NCI-H187 treated with DMSO at 0.1 percent for 48 hours (cell line): ENCODE measurements around the gene MOGAT1.
"Not testable (repeated sequence)": the region's sequence is repeated elsewhere in the genome, so short reads cannot be mapped to it uniquely, and the experiment has no call there.

Source experiments
- DNase-seq: peaks from one replicate; lab custom pipeline; 2025; lab: John Stamatoyannopoulos, UW

The MOGAT1 gene

DNA sequence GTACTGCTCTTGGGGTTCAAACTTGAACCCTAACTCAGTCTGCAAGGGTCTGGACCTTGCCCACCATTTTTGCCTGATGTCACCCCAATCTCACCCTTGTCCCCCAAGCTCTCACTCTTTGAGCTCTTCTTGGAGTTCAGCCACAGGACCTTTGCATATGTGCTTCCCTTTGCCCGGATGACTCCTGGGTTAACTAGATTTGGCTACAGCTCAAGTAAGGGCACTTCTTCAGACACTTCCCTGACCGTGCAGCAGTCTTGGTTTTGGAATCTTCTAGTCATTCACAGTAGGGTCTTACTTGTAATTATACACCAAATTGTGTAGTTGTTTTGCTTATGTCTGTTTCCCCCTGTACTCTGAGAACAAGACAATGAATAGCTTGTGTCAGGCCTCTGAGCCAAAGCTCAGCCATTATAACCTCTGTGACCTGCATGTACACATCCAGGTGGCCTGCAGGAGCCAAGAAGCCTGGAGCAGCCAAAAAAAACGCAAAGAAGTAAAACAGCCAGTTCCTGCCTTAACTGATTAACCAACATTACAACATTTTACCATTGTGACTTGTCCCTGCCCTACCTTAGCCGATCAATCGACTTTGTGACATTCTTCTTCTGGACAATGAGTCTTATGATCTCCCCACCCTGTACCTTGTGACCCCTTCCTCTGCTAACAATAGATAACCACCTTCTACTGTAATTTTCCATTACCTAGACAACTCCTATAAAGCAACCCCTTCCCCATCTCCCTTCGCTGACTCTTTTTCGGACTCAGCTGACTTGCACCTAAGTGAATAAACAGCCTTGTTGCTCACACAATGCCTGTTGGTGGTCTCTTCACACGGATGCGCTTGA lies 1.0 kb upstream of the MOGAT1 start:
- no peak for DNase-seq

DNA sequence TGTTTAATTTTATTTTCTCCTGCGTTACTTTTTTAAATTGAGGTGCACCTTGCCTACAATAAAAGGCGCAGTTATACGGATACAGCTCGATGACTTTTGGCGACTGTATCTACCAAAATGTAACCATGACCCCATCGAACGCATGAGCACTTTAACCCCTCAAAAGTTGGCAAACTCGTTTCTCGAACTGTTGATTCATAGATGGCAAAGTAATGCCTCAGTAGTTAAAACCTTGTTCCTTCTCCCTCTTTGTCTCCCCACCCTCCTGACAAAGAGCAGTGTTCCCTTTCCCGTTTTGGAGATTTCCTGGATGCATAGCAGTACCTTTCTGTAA lies 577 bp downstream of the MOGAT1 start:
- no peak for DNase-seq

DNA sequence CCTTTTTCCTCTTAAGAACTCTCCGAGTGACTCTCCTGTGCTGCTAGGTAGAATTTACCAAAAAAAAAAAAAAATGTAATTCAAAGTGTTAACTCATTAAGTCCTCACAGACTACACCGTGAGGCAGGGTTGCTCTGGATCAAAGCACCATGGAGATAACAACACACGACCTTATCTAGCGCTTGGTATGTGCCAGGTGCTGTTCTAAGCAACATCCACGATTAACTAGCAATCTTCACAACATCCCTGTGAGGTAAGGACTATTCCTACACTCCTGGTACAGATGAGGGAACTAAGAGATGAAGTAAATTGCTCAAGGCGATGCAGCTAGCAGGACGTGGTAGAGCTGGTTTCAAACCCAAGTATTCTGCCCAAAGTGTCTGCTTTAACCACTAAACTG lies 1.8 kb downstream of the MOGAT1 start:
- DNase-seq = no peak

DNA sequence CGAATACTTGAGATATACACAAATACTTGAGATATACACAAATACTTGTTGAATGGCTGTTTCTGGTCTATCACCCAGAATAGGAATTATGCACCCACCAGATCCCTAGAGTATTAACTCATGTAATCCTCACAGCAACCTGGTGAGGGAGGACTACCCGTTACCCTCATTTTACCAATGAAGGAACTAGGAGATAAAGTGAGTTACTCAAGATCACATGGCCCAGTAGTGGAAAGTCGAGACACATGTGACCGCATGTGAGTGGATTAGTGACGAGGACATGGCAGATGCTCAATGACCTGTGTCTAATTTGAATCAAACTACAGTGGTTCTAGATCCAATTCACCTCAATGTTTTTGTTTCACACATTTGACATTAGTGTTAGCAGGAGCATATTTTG lies 2.4 kb downstream of the MOGAT1 start:
- DNase-seq = no peak

DNA sequence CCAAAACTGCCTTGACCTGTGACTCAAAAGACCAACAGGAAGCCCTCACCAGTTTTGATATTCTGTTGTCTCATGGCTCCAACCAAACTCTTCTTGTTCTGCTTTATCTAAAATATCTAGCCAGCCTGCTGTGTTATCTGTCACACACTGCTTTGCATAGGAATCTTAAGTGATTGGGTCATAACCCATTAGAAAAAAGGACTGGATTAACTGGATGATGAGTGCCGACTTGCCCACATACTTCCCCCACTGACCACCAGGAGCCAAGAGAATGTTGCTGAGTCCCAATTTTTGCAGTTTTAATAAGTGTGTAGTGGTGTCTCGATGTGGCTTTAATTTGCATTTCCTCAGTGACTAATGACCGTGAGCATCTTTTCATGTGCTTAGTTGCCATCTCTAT lies 6.5 kb downstream of the MOGAT1 start:
- no peak for DNase-seq

DNA sequence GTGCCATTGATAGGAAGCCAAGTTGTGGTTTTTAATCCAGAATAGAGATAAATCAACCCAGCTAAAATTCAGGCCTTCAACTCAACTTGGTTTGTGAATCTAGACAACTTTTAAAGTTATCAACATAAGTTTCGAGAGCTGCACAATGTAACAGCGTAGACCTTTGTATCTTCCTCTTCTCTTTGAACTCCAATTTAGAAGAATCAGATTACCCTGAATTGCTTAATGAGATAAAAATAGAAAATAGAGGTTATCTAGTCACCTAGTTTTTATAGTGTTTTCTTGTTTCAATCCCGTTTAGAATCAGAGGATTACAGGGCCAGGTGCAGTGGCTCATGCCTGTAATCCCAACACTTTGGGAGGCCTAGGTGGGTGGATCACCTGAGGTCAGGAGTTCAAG lies 12.3 kb downstream of the MOGAT1 start:
- DNase-seq = no peak

DNA sequence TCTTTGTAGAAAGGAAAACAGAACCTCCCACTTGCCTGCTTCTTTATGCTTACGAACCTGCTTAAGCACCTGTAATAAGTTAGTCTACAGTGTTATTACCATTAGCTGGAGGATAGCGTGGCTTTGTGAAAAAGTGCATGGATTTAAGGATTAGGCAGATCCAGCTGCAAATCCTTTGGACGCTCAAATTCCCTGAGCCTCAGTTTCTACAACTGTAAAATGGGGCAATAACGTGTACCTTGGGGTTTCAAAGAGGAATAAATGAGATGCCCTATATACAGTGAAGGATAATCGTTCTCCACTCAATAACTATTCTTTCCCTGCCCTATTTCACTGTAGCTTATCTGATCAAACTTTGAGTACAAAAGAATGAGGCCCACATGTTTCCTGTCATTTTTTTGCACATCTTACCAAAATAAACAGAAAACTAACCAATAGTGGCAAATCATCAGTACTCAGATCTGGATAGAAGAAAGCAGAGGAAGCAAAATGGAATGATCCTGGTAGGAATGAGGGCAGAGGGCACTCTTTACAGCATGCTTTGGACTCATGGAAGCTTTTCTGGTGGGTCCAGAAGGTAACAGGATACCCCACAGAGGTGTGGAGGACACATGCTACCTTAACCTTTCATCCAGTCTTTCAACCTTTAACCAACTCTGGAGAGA lies 14.8 kb downstream of the MOGAT1 start:
- DNase-seq = no peak

DNA sequence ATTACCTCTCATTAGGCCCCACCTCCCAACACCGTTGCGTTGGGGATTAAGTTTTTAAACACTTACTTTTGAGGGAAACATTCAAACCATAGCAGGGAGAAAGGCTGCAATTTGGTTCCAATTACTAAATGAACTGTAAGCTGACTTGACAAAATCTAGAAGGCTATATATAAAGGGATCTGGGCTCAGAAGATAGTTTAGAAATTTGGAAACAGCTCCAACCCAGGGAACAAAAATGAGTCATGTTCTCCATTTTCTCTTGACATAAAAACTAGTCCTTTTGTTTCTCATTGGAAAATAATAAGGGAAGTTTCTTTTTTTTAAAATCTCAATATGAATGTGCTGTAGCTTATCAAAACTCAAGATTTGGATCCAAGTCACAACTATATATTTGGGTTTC lies 17.5 kb downstream of the MOGAT1 start:
- no peak for DNase-seq

DNA sequence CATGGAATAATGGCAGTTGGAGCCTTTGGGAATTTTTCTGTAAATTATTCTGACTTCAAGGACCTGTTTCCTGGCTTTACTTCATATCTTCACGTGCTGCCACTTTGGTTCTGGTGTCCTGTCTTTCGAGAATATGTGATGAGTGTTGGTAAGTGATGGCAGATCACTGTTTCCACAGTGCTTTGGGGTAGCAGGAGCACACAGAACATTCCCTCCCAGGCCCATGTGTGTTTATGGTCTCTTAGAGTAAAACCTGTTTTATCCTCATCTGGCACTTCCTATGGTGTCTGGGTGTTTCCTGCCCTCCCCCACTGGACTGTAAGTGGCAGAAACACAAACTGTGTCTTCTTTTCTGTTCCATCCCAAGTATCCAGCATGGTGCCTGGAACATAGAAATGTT lies 17.9 kb downstream of the MOGAT1 start:
- no peak for DNase-seq

DNA sequence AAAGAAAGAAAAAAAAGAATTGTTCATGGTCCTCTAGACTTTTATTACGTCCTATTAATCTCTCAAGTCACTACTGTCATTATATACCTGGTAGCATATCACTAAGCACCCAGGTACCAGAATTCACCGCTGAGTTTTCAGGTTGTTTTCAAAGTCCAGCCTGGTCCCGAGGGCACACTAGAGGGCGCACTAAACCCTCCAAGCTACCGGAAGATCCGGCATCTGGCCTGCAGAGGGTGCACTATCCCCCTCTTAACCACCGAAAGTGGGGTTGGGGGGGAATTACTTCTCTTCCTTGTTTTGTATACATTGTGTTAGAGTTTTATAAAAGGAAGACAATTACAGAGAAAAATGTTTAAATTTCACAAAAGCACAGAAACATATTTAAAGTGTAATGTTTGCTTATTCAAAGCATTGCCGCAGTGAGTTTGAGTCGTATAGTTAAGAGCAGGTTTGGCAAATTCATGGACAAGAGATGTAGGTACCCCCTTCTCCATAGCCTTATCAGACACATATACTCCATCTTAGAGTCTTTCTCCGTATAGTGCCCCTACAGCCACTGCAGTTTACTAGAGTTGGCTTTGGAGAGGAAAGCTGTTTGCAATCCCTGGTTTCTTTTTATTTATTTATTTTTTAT lies 19.2 kb downstream of the MOGAT1 start:
- no peak for DNase-seq

DNA sequence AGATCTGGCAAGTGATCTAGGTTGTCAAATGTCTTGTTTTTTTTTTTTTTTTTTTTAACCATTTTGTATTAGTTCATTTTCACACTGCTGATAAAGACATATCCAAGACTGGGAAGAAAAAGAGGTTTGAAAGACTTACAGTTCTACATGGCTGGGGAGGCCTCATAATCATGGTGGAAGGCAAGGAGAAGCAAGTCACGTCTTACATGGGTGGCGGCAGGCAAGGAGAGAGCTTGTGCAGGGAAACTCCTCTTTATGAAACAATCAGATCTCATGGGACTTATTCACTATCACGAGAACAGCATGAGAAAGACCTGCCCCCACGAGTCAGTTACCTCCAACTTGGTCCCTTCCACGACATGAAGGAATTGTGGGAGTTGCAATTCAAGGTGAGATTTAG lies 22.0 kb downstream of the MOGAT1 start:
- DNase-seq = not testable (repeated sequence)

DNA sequence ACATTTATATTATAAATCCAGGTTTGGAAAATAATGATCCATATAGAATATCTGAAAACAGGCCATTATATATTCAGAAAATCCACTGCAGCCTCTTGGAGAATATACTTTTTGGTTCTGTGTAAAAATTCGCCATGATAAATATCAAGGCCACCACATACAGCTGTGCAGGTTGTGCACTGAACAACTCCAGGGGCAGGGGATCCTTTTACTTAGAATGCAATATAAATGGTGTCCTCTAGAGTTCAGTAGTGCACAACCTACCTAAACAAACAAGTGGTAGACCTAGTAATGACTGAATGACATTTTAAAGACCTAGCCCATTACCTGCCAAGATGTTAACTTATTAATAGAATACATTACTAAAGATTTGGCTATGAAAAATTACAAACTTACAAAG lies 22.4 kb downstream of the MOGAT1 start:
- DNase-seq = no peak

DNA sequence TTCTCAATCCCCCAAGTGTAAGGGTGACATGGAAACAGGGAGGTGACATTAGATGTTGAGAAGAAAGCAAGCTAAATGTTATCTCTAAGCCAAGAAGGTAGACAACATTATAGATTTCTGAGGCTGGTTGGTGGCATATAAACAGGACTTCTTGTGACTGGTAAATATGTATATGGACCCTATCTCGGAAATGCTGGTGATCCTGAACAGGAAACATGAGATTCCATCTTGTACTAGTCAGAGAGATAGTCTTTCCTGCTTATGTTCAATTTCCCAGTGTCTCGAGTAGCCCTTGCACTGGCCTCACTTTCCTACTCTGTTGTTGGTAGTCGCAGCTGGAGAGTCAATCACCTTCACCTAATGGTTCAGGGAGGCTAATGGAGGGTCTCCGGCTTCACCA lies 26.8 kb downstream of the MOGAT1 start:
- DNase-seq = no peak

DNA sequence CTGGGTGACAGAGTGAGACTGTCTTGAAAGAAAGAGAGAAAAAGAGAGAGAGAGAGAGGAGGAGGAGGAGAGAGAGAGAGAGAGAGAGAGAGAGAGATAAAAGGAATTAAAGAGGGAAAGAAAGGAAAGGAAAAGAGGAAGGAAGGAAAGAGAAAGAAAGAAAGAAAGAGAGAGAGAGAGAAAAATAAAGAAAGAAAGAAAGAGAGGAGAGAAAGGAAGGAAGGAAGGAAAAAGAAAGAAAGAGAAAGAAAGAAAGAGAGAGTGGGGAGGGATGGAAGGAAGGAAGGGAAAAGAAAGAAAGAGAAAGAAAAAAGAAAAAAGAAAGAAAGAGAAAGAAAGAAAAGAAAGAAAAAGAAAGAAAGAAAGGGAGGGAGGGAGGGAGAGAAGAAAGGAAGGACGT lies 29.8 kb downstream of the MOGAT1 start:
- DNase-seq = no peak

DNA sequence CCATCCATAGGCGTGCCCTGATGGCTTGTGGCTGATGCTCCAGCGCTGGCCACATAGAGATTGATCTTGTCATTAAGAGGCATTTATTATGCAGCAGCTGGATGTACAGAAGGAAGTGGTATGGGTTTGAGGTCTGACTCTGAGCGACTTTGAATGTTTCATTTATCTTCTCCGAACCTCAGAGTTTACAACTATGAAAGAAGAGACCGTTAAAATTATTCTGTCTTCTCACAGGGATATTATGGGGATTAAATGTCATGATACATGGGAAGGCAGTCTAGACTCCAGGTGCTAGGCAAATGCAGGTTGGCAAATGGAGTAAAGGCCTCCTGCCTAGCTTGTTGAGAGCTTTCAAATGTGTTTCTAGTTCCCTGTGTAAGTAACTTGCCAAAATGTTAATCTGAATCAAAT lies 30.3 kb downstream of the MOGAT1 start:
- no peak for DNase-seq

DNA sequence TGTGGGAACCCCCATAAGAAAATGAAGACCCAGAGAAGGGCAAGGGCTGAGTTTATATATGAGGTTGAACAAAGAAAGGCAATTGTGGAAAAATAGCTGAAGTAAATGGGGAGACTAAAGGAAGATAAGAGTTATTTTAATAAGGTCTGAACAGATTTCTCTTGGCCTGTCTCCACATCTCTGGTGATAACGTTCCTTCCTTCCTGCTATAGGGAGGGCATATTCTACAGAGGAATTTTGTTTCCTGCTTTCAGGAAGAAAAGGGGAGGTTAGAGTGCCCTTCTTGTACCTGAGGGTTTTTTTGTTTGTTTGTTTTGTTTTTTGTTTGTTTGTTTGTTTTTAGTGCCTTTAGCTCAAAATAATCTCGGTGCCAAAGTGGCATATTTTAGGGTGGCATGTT lies 31.6 kb downstream of the MOGAT1 start:
- DNase-seq = no peak

DNA sequence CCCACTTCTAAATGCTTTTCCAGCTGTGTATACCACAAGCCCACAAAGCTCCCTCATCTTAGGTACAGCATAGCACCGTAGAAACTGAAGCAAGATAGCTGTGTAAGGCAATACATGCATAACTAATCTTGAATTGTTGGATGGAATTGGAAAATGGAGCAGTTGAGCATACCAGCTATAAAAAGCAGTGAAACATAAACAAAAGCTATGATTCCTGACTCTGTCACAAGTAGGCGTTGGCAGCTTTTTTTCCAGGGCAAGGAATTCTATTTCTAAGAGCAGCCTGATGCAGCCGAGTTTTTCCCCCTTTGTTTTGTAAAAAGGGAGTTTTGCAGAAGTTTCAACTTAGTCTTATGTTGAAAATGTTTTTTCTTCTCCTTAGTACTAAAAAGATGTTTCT lies 32.4 kb downstream of the MOGAT1 start:
- no peak for DNase-seq

DNA sequence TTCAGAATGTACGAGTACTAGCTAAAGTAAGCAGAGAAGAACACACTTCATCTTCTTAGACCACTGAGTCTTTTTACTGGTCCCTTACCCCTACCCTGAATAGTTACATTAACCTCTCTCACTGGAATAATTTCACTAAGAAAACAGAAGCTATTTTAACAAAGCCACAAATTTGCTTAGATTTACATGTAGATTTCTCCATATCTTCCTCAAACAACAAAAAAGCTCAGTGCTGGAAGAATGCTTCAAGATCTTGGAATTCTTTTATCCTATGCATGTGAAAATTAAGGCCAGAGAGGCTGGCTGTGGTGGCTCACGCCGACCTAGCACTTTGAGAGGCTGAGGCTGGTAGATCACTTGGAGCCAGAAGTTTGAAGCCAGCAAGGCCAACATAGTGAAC lies 35.2 kb downstream of the MOGAT1 start:
- no peak for DNase-seq

DNA sequence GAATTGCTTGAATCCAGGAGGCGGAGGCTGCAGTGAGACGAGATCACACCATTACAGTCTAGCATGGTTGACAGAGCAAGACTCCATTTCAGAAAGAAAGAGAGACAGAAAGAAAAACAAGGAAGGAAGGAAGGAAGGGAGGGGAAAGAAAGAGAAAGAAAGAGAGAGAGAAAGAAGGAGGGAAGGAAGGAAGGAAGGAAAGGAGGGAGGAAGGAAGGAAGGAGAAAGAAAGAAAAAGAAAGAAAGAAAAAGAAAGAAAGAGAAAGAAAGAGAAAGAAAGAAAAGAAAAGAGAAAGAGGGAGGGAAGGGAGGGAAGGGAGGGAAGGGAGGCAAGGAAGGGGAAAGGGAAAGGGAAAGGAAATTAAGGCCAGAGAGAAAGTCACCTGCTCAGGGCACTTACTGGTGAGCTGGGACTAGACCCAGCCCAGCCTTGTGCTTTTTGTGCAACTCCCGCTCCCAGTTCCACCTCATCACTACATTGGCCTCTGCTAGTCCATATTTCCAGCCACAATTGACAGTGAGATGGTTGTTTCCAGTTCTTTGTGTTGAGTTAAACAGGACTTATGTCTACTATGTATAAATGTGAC lies 35.7 kb downstream of the MOGAT1 start:
- no peak for DNase-seq

DNA sequence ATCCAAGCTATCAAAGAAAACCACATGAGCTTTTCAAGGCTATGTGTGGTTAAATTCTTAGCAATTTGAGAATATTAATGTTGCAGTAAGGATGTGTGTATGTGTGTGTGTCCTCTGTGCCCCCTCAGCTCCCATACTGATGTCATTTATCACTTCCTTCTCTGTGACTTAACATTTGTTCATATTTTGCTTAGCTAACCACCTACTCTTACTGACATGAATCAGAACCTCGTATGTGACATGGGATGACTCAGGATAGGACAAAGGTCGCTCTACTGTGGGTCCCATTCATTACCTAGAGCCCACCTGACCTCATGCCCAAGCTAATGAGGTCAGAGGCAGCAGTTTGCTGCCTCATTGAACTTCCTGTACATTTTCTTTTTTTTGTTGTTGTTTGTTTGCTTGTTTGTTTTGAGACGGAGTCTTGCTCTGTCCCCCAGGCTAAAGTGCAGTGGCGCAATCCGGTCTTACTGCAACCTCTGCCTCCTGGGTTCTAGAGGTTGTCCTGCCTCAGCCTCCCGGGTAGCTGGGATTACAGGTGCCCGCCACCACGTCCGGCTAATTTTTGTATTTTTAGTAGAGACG lies 36.3 kb downstream of the MOGAT1 start:
- no peak for DNase-seq

DNA sequence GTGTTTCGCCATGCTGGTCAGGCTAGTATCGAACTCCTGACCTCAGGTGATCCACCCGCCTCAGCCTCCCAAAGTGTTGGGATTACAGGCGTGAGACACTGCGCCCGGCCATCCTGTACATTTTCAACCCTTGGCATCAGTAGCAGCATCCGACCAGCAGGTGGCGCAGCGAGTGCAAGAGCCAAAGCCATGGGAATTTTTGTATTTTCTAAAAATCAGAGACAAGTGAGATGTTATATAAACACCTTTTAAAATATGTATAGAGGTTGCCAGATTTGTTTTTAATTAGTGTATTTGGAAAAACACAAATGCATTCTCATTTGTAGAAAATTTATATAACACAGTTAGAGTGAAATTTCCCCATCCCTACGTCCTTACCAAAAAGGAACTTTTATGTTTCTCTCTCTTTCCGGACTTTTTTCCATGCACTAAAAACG lies 36.8 kb downstream of the MOGAT1 start:
- no peak for DNase-seq

DNA sequence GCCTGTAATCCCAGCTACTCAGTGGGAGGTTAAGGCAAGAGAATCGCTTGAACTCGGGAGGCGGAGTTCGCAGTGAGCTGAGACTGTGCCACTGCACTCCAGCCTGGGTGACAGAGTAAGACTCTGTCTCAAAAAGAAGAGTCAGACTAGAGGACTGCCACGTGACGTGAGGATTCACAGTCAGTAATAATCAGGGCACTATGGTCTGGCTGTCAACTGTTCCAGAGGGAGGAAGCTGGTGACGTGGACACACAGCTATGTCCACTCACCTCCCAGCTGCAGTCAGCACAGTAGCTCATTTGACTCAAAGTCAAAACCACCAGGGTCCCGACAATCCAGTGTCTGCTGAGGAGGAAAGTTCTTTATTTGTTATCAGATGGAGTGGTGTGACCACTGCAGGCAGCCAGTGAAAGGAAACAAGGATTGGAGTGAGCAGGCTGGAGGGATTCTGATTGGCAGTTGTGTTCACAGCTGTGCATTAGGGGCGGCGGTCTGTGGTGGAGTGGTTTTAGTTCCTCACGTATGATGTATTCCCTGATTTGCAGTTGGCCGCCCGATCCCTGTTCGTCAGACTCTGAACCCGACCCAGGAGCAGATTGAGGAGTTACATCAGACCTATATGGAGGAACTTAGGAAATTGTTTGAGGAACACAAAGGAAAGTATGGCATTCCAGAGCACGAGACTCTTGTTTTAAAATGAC lies 37.9 kb downstream of the MOGAT1 start:
- no peak for DNase-seq
